Measurements from ENCODE around the gene BFSP1.

DNA sequence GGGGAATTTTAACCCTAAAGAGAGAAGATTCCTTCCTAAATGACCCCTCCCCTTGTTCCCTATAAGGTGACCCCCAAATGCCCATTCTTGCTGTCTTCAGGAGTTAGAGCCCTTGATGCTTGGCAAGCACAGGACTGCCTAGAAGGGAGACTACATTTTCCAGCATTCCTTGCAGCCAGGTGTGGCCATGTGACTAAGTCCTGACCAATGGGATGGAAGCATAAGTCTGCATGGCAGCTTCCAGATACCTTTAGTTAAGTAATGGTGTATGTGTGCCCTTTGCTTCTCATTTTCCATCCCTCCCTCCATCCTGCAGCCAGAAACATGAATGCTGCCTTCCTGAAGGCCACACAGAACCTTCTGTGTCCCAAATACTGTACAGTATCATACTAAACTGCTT lies 5.5 kb downstream of the BFSP1 start:
- TF ChIP-seq CTCF (IDR thresholded peaks at IDR 0.05): no peak
- TF ChIP-seq POLR2A (IDR thresholded peaks at IDR 0.05): no peak
